ENCODE measurements around the gene GLRX3.

DNA sequence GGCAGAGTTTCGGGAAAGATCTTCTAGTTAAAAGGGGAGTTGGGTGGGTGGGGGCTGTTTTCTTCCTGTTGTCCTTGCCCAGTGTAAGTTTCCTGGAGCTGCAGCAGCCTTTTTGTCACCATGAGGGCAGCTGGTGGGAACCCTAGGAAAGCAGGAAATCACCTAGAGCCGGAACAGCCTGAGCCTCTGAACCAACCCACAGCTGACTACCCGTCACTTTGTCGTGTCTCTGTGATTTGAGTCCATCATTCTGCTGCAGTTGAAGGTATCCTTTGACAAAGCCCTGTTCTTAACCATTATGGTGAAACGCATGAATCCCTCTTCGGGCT lies 24.4 kb upstream of the GLRX3 start:
- TF ChIP-seq POLR2A (IDR thresholded peaks at IDR 0.05; ENCODE audit: low read depth, low read length) (no peak), NR2C2 (IDR thresholded peaks at IDR 0.05; ENCODE audit: borderline replicate concordance, control insufficient read depth, insufficient read length, low read depth) (no peak)
